ENCODE results near the gene NTPCR. TPM values are rescaled to one million over a fixed set of nuclear protein-coding genes. Genes with fewer than 3 reads are reported as not detected.

Gene NTPCR
- total RNA-seq, 1 donor from 2014 or later = 29.5 TPM

- no peak for TF ChIP-seq CTCF (IDR thresholded peaks at IDR 0.05)
- intact Hi-C loops (cut with DNase I) = no loop called here
- ATAC-seq (no peak), DNase-seq (no peak)
- Histone ChIP-seq H3K4me1 (peaks cover 14% of the 10 kb centered on the region), H3K27me3 (ENCODE audit: low read depth) (no peaks in the 10 kb centered on the region), H3K27ac (no peak overlapping the region), H3K4me3 (no peak overlapping the region), H3K36me3 (peaks cover 11% of the 10 kb centered on the region), H3K9me3 (no peaks in the 10 kb centered on the region)
These were observed 30.1 kb downstream of the NTPCR start for GRCh38 chr1:232980355-232980978.

- TF ChIP-seq CTCF (IDR thresholded peaks at IDR 0.05) = no peak
- no peak for ATAC-seq
- intact Hi-C loops (cut with DNase I) = no loop called here
These were observed 30.7 kb downstream of the NTPCR start for GRCh38 chr1:232980986-232981560.

GRCh38 chr1:232982238-232982944 lies 32.0 kb downstream of the NTPCR start:
- Histone ChIP-seq H3K27ac (no peak overlapping the region), H3K4me3 (no peak overlapping the region), H3K36me3 (no peaks in the 10 kb centered on the region), H3K27me3 (ENCODE audit: low read depth) (no peaks in the 10 kb centered on the region), H3K4me1 (peaks cover 12% of the 10 kb centered on the region), H3K9me3 (no peaks in the 10 kb centered on the region)
- intact Hi-C loops (cut with DNase I) = no loop called here
- DNase-seq (no peak), ATAC-seq (no peak)
- no peak for TF ChIP-seq CTCF (IDR thresholded peaks at IDR 0.05)

More at GRCh38 chr1:232980986-232981560, 30.7 kb downstream of the NTPCR start:
- no peaks in the 10 kb centered on the region for H3K9me3 ChIP-seq
- peaks cover 9% of the 10 kb centered on the region for H3K36me3 ChIP-seq
- no peak overlapping the region for H3K27ac ChIP-seq
- H3K27me3 ChIP-seq (ENCODE audit: low read depth) = no peaks in the 10 kb centered on the region
- DNase-seq = no peak
- H3K4me1 ChIP-seq = peaks cover 12% of the 10 kb centered on the region
- H3K4me3 ChIP-seq = no peak overlapping the region

- no peaks in the 10 kb centered on the region for H3K27me3 ChIP-seq (ENCODE audit: low read depth)
- intact Hi-C loops (cut with DNase I) = no loop called here
- no peaks in the 10 kb centered on the region for H3K9me3 ChIP-seq
- no peak overlapping the region for H3K27ac ChIP-seq
- H3K4me3 ChIP-seq = no peak overlapping the region
- H3K36me3 ChIP-seq = no peaks in the 10 kb centered on the region
- DNase-seq (no peak), ATAC-seq (no peak)
- no peak for TF ChIP-seq CTCF (IDR thresholded peaks at IDR 0.05)
- H3K4me1 ChIP-seq = peaks cover 12% of the 10 kb centered on the region
These were observed 33.0 kb downstream of the NTPCR start for GRCh38 chr1:232983375-232983774.

GRCh38 chr1:232983817-232984567 lies 33.6 kb downstream of the NTPCR start:
- ATAC-seq = no peak
- DNase-seq = no peak
- no peaks in the 10 kb centered on the region for H3K9me3 ChIP-seq
- intact Hi-C loops (cut with DNase I) = no loop called here
- H3K36me3 ChIP-seq = no peaks in the 10 kb centered on the region
- H3K4me3 ChIP-seq = no peak overlapping the region
- H3K27ac ChIP-seq = no peak overlapping the region
- TF ChIP-seq CTCF (IDR thresholded peaks at IDR 0.05) = no peak
- peaks cover 7% of the 10 kb centered on the region for H3K4me1 ChIP-seq
- H3K27me3 ChIP-seq (ENCODE audit: low read depth) = no peaks in the 10 kb centered on the region
